Natural killer cell (primary cell): ENCODE data around the gene PDK2. TPM values are rescaled to one million over a fixed set of nuclear protein-coding genes. Genes with fewer than 3 reads are reported as not detected.

ENCODE experiments used
- ATAC-seq, 3 donors: fragments of 150-1000 bp in 2 of 3; fragments of 200-7000 bp in 1 of 3; cut with Tn5 transposase; 1 replicate in 1 of 3; 2 replicates in 2 of 3; pipeline ENCODE4 v1.10.0; 2021; ENCODE audit warnings: mild to moderate bottlenecking in 2 of 3, moderate library complexity in 2 of 3
- DNase-seq, 2 donors: peaks; one replicate each; pipeline versions ENCODE4 v3.0.0 to v3.0.0-alpha.2; 2013 to 2021; ENCODE audit warnings: mixed read lengths in 1 of 2
- H3K27ac ChIP-seq: one replicate; pipeline ENCODE4 v1.5.1; 2013; ENCODE audit warnings: mild to moderate bottlenecking, low read length
- H3K27me3 ChIP-seq: one replicate; pipeline ENCODE4 v1.6.1; 2013; ENCODE audit warnings: low read length; ENCODE audit not compliant: control insufficient read depth, insufficient read depth
- H3K36me3 ChIP-seq: one replicate; pipeline ENCODE4 v1.6.1; 2013; ENCODE audit warnings: low read length; ENCODE audit not compliant: control insufficient read depth, insufficient read depth
- H3K4me1 ChIP-seq: one replicate; pipeline ENCODE4 v1.6.1; 2013; ENCODE audit warnings: low read length; ENCODE audit not compliant: control insufficient read depth, insufficient read depth
- H3K4me3 ChIP-seq: one replicate; pipeline ENCODE4 v1.5.1; 2013; ENCODE audit warnings: low read length
- H3K9me3 ChIP-seq: one replicate; pipeline ENCODE4 v1.6.1; 2013; ENCODE audit warnings: low read length; ENCODE audit not compliant: control insufficient read depth, insufficient read depth
- H3K27ac Mint-ChIP-seq, 2 donors: one replicate each; pipeline ENCODE4 v1.8.0; 2022; ENCODE audit warnings: mild to moderate bottlenecking in 2 of 2, mixed read lengths in 2 of 2, moderate library complexity in 1 of 2
- H3K27me3 Mint-ChIP-seq, 2 donors: one replicate each; pipeline ENCODE4 v1.8.0; 2022; ENCODE audit warnings: low read depth in 2 of 2, mixed read lengths in 2 of 2
- H3K36me3 Mint-ChIP-seq: one replicate; pipeline ENCODE4 v1.8.0; 2022; ENCODE audit warnings: mixed read lengths
- H3K4me1 Mint-ChIP-seq, 2 donors: one replicate each; pipeline ENCODE4 v1.8.0; 2022; ENCODE audit warnings: mixed read lengths in 2 of 2
- H3K4me3 Mint-ChIP-seq: one replicate; pipeline ENCODE4 v1.8.0; 2022; ENCODE audit warnings: mild to moderate bottlenecking, moderate library complexity, mixed read lengths
- H3K9me3 Mint-ChIP-seq, 2 donors: one replicate each; pipeline ENCODE4 v1.8.0; 2022; ENCODE audit warnings: mixed read lengths in 2 of 2
- CTCF ChIP-seq: fragments of 200-600 bp; IDR thresholded peaks from one replicate; pipeline ENCODE4 v1.8.0; 2022; ENCODE audit warnings: antibody characterized with exemption
- WGBS: methylation state at CpG from one replicate; pipeline ENCODE4 v1.1.7; 2013; ENCODE audit warnings: missing lambda C conversion rate; ENCODE audit not compliant: insufficient coverage; 5-methylcytosine and 5-hydroxymethylcytosine counted together
- intact Hi-C: fragments of 100-400 bp; cut with micrococcal nuclease; formaldehyde crosslinking; loops from one replicate; pipeline ENCODE4 v1.14.2; 2022
- total RNA-seq, 4 donors: library from RNA; stranded (reverse); fragments of 120-200 nt in 1 of 4; gene quantifications; one replicate each; pipeline versions ENCODE4 v1.2.3 to v1.2.4, GENCODE V29; 2013 to 2022

Gene PDK2
- total RNA-seq, 3 donors from 2014 or later (not counting 1 experiment from before 2014, with no cell fraction given), result 23.2 to 32.9 (median 23.6) TPM

- no peaks in the 10 kb centered on the region for H3K27me3 ChIP-seq
- 97% methylated on average over 4 of the region's 4 CpGs for WGBS
- Mint-ChIP-seq H3K4me3 (no peak overlapping the region), H3K27ac (no peak overlapping the region), H3K9me3 (no peaks in the 10 kb centered on the region), H3K4me1 (peaks cover 50 to 56% of the 10 kb centered on the region in 2 donors), H3K36me3 (no peaks in the 10 kb centered on the region), H3K27me3 (no peaks in the 10 kb centered on the region)
- no peak overlapping the region for H3K27ac ChIP-seq
- ATAC-seq (no peak), DNase-seq (no peak)
- peaks cover 55% of the 10 kb centered on the region for H3K4me1 ChIP-seq
- peaks cover 17% of the 10 kb centered on the region for H3K36me3 ChIP-seq
- TF ChIP-seq CTCF, result no peak
- intact Hi-C loops, result loop anchor here (5.0 to 10.0 kb wide), 2 partner anchors 54 to 197 kb away; partner anchors contain the start of gene PPP1R9B
- no peaks in the 10 kb centered on the region for H3K9me3 ChIP-seq
- no peak overlapping the region for H3K4me3 ChIP-seq
These were observed 2.8 kb downstream of the PDK2 start for GRCh38 chr17:50097926-50098325.

- H3K36me3 Mint-ChIP-seq, result no peaks in the 10 kb centered on the region
- 94% methylated on average over 3 of the region's 4 CpGs for WGBS
- ATAC-seq (no peak), DNase-seq (no peak)
- Histone ChIP-seq H3K27ac (no peak overlapping the region), H3K9me3 (no peaks in the 10 kb centered on the region), H3K4me1 (peaks cover 55% of the 10 kb centered on the region), H3K27me3 (no peaks in the 10 kb centered on the region), H3K4me3 (no peak overlapping the region), H3K36me3 (peaks cover 19% of the 10 kb centered on the region)
- H3K9me3 Mint-ChIP-seq, result no peaks in the 10 kb centered on the region
- H3K4me1 Mint-ChIP-seq, result peaks cover 50 to 56% of the 10 kb centered on the region in 2 donors
- intact Hi-C loops, result loop anchor here (5.0 to 10.0 kb wide), 2 partner anchors 54 to 196 kb away; partner anchors contain the start of gene PPP1R9B
- H3K4me3 Mint-ChIP-seq, result no peak overlapping the region
- H3K27me3 Mint-ChIP-seq, result no peaks in the 10 kb centered on the region
- no peak overlapping the region for H3K27ac Mint-ChIP-seq
- TF ChIP-seq CTCF, result no peak
These were observed 3.4 kb downstream of the PDK2 start for GRCh38 chr17:50098583-50098982.

- ATAC-seq (no peak), DNase-seq (no peak)
- Histone ChIP-seq H3K27me3 (no peaks in the 10 kb centered on the region), H3K27ac (no peak overlapping the region), H3K4me1 (peaks cover 55% of the 10 kb centered on the region), H3K36me3 (peaks cover 19% of the 10 kb centered on the region), H3K4me3 (no peak overlapping the region), H3K9me3 (no peaks in the 10 kb centered on the region)
- Mint-ChIP-seq H3K27me3 (no peaks in the 10 kb centered on the region), H3K4me3 (no peak overlapping the region), H3K27ac (no peak overlapping the region), H3K36me3 (no peaks in the 10 kb centered on the region), H3K9me3 (no peaks in the 10 kb centered on the region), H3K4me1 (peaks cover 50 to 55% of the 10 kb centered on the region in 2 donors)
- TF ChIP-seq CTCF, result no peak
- WGBS, result 95% methylated on average over 5 of the region's 5 CpGs
- intact Hi-C loops, result loop anchor here (5.0 to 10.0 kb wide), 2 partner anchors 53 to 196 kb away; partner anchors contain the start of gene PPP1R9B
These were observed 3.9 kb downstream of the PDK2 start for GRCh38 chr17:50099003-50099402.

DNA sequence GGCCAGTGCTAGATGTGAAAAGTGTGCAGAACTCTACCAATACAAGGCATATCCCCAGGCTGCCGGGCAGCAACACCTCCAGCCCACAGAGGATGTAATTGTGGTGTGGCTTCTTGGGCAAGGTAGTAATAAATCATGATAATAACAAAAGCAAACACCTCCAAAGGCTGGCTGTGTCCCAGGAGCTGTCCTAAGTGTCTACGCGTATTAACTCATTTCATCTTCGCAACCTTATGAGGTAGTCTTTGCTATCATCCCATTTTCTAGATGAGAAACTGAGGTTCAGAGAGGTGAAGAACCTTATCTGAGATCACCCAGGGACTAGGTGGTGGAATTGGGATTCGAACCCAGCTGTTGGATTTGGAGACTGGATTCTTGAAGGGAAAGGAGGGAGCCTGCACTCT, 5.3 kb downstream of the PDK2 start:
- no peak overlapping the region for H3K4me3 Mint-ChIP-seq
- no peak overlapping the region for H3K27ac Mint-ChIP-seq
- Histone ChIP-seq H3K4me3 (no peak overlapping the region), H3K36me3 (peaks cover 21% of the 10 kb centered on the region), H3K27ac (no peak overlapping the region), H3K9me3 (no peaks in the 10 kb centered on the region), H3K27me3 (no peaks in the 10 kb centered on the region), H3K4me1 (peaks cover 53% of the 10 kb centered on the region)
- no peaks in the 10 kb centered on the region for H3K27me3 Mint-ChIP-seq
- H3K9me3 Mint-ChIP-seq, result no peaks in the 10 kb centered on the region
- H3K36me3 Mint-ChIP-seq, result no peaks in the 10 kb centered on the region
- H3K4me1 Mint-ChIP-seq, result peaks cover 40 to 42% of the 10 kb centered on the region in 2 donors
- intact Hi-C loops, result no loop called here
- ATAC-seq (peak in 1 of 3 donors; percentile 54), DNase-seq (no peak)
- TF ChIP-seq CTCF, result no peak
- WGBS, result 79% methylated on average over 5 of the region's 5 CpGs
